GM12891 (cell line): Measurements from ENCODE around the gene SOD3.

Experiments used
- DNase-seq: peaks from one replicate; pipeline ENCODE4 v3.0.0; 2011; ENCODE audit warnings: low spot score; ENCODE audit not compliant: insufficient read length
- FAIRE-seq: peaks from 2 replicates; lab custom pipeline; 2011; peaks lifted over from hg19 to GRCh38; lab: Jason Lieb, UNC
- PAX5 ChIP-seq: IDR thresholded peaks from 2 replicates; pipeline ENCODE4 v1.6.1; 2011; ENCODE audit warnings: low read length, moderate library complexity, mild to moderate bottlenecking; ENCODE audit not compliant: insufficient read depth, severe bottlenecking
- POLR2A ChIP-seq: IDR thresholded peaks from 2 replicates; pipeline ENCODE4 v1.6.1; 2011; ENCODE audit warnings: low read depth, low read length, control low read depth
- POLR2AphosphoS5 ChIP-seq: IDR thresholded peaks from 2 replicates; pipeline ENCODE4 v1.6.1; 2011; ENCODE audit warnings: low read depth, low read length, control low read depth
- POU2F2 ChIP-seq: IDR thresholded peaks from 2 replicates; pipeline ENCODE4 v1.6.1; 2011; ENCODE audit warnings: low read depth, mild to moderate bottlenecking, control low read depth, low read length, moderate library complexity
- SPI1 ChIP-seq: IDR thresholded peaks from 2 replicates; pipeline ENCODE4 v1.6.1; 2011; ENCODE audit warnings: low read depth, low read length, control low read depth
- TAF1 ChIP-seq: IDR thresholded peaks from 2 replicates; pipeline ENCODE4 v1.6.1; 2011; ENCODE audit warnings: low read depth, low read length, control low read depth

The SOD3 gene

GRCh38 chr4:24791043-24791442, 4.3 kb upstream of the SOD3 start:
- FAIRE-seq: no peak
- TF ChIP-seq PAX5: no peak
- no peak for TF ChIP-seq SPI1
- TF ChIP-seq POLR2AphosphoS5: no peak
- TF ChIP-seq POLR2A: no peak
- no peak for TF ChIP-seq TAF1
- TF ChIP-seq POU2F2: no peak
- DNase-seq: no peak

DNA sequence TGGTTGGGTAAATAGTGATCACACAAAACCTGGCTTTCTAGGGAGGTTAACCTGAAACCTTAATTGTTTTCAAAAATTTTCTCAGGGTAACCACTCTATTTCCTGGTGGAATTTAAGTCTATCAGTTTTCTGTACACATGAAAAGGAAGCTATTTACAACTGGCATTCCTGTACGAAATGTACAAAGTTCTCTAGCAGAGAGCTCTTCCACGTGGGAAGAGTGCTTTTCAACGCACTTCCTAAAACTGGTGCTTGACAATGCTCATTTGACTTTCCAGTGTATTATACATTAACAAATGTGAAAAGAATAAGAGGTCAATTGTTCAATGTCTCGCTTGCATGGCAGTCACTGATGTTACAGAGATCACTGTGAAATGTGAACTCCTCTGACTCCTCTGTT, 2.8 kb upstream of the SOD3 start:
- FAIRE-seq: no peak
- TF ChIP-seq POLR2A (no peak), TAF1 (no peak), POU2F2 (no peak), PAX5 (no peak), SPI1 (no peak), POLR2AphosphoS5 (no peak)
- DNase-seq: no peak

- no peak for DNase-seq
- no peak for TF ChIP-seq POLR2A
- TF ChIP-seq SPI1: no peak
- no peak for TF ChIP-seq PAX5
- no peak for TF ChIP-seq POU2F2
- TF ChIP-seq POLR2AphosphoS5: no peak
- no peak for TF ChIP-seq TAF1
- FAIRE-seq: no peak
Measured at GRCh38 chr4:24793219-24794005, 2.0 kb upstream of the SOD3 start.

DNA sequence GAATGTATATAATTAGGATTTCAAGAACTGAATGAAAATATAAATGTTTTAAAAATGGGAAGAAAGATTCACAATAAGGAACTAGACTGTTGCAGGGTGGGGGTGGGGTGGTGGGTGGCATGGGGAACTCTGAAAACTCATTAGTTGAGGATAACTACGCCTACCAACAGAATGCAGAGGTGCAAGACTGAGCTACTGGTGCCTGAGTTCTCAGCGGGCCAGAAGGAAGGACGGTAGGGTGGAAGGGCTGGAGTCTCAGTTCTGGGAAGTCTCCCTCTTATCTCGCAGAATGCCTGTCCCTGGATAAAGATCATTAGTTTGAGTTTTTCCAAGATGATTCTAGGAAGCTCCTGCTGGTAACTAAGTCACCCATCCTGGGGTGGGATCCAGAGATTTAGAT, 1.3 kb upstream of the SOD3 start:
- DNase-seq: no peak
- no peak for FAIRE-seq
- TF ChIP-seq SPI1 (no peak), POLR2AphosphoS5 (no peak)

- DNase-seq: no peak
- FAIRE-seq: no peak
- no peak for TF ChIP-seq PAX5
- no peak for TF ChIP-seq POLR2AphosphoS5
- TF ChIP-seq TAF1: no peak
- no peak for TF ChIP-seq POLR2A
- no peak for TF ChIP-seq SPI1
- no peak for TF ChIP-seq POU2F2
Measured at GRCh38 chr4:24794480-24794879, 893 bp upstream of the SOD3 start.

DNA sequence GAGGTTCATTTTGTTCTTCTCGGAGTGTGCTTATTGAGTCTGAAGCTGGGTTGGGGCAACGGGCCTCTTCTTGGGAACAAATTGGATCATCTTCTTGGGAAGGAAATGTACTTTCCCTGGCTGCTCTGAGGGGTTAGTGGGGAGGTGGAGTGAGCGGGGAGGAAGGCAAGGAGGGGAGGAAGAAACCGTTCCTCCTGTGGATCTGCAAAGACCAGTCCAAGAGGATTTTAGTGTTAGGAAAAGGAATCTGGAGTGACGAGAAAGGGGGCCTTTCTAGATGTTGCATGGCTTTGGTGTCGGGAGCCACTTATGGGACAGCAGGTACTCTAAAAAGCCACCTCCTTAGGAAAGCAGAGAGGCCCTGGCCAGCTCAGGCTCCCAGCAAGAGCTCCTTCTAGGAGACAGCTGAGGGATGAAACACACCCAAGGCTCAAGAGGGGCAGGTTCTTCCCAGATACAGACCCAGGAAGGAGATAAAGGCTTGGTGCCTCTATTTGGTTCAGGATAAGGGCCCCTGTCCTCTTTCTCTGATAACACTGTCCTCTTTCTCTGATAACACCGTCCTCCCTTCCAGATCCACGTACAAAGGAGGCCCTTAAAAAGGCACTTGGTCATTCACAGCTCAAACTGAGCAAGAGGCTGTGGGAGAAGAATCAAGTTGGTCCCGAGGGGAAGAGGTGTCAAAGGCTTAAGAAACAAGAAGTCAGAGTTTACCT, 451 bp downstream of the SOD3 start:
- no peak for TF ChIP-seq POU2F2
- no peak for TF ChIP-seq TAF1
- no peak for TF ChIP-seq POLR2A
- no peak for TF ChIP-seq POLR2AphosphoS5
- FAIRE-seq (no peak), DNase-seq (no peak)

DNA sequence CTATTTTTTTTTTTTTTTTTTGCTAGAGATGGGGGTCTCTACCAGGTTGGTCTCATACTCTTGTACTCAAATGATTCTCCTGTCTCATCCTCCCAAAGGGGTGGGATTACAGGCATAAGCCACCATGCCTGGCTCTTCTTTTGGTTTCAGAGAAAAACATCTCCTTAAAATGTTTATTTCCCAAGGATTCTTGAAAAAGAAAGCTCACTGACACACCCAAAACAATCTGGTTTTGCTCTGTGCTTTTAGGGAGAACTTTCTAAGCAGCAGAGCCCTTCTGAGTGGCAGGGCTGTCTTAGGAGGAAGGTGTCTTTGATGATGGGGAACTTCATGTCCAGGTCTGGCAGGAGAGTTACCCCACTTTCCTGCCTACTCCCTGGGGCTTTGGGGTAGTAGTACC, 1.2 kb downstream of the SOD3 start:
- FAIRE-seq (no peak), DNase-seq (no peak)
- TF ChIP-seq TAF1: no peak
- TF ChIP-seq POU2F2: no peak
- TF ChIP-seq POLR2AphosphoS5: no peak
- no peak for TF ChIP-seq POLR2A
- no peak for TF ChIP-seq PAX5
- TF ChIP-seq SPI1: no peak

- TF ChIP-seq PAX5 (no peak), TAF1 (no peak), POLR2A (no peak), SPI1 (no peak), POLR2AphosphoS5 (no peak), POU2F2 (no peak)
- FAIRE-seq (no peak), DNase-seq (no peak)
Measured at GRCh38 chr4:24798036-24798610, 2.8 kb downstream of the SOD3 start.

GRCh38 chr4:24799196-24799543, 3.8 kb downstream of the SOD3 start:
- no peak for FAIRE-seq
- no peak for DNase-seq
- no peak for TF ChIP-seq PAX5
- TF ChIP-seq SPI1: no peak
- TF ChIP-seq POLR2AphosphoS5: no peak
- no peak for TF ChIP-seq POU2F2
- no peak for TF ChIP-seq POLR2A
- no peak for TF ChIP-seq TAF1
